ENCODE data around the gene NHLRC2. TPM values are rescaled to one million over a fixed set of nuclear protein-coding genes. Genes with fewer than 3 reads are reported as not detected.

Gene NHLRC2
- polyA plus RNA-seq, 1 donor from 2014 or later = 13.0 TPM

DNA sequence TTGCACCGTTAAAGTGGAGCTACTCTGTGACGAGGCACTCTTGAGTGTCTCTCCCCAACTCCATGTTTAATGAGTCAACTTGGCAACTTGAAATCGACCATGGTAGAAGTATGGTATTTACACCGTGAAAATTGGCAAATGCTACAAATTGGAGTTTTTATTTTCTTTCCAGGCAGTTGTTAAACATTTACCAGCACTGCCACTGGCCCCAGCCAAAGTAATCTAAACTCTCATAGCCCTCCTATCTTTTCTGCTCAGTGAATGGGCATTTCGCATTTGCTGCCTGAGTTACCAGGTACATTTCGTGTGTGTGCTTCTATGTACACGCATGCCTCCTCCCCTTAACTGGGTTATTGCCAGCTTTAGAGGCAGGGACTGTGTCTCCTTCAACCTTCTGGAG lies 83.3 kb downstream of the NHLRC2 start:
- H3K9me2 ChIP-seq (ENCODE audit: insufficient read depth, low read length) = no peaks in the 10 kb centered on the region
- no peak for TF ChIP-seq POLR2AphosphoS5 (IDR thresholded peaks at IDR 0.05)
- TF ChIP-seq, protein P1, sequence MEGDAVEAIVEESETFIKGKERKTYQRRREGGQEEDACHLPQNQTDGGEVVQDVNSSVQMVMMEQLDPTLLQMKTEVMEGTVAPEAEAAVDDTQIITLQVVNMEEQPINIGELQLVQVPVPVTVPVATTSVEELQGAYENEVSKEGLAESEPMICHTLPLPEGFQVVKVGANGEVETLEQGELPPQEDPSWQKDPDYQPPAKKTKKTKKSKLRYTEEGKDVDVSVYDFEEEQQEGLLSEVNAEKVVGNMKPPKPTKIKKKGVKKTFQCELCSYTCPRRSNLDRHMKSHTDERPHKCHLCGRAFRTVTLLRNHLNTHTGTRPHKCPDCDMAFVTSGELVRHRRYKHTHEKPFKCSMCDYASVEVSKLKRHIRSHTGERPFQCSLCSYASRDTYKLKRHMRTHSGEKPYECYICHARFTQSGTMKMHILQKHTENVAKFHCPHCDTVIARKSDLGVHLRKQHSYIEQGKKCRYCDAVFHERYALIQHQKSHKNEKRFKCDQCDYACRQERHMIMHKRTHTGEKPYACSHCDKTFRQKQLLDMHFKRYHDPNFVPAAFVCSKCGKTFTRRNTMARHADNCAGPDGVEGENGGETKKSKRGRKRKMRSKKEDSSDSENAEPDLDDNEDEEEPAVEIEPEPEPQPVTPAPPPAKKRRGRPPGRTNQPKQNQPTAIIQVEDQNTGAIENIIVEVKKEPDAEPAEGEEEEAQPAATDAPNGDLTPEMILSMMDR (IDR thresholded peaks at IDR 0.05; ENCODE audit: poor library complexity, severe bottlenecking) = no peak

DNA sequence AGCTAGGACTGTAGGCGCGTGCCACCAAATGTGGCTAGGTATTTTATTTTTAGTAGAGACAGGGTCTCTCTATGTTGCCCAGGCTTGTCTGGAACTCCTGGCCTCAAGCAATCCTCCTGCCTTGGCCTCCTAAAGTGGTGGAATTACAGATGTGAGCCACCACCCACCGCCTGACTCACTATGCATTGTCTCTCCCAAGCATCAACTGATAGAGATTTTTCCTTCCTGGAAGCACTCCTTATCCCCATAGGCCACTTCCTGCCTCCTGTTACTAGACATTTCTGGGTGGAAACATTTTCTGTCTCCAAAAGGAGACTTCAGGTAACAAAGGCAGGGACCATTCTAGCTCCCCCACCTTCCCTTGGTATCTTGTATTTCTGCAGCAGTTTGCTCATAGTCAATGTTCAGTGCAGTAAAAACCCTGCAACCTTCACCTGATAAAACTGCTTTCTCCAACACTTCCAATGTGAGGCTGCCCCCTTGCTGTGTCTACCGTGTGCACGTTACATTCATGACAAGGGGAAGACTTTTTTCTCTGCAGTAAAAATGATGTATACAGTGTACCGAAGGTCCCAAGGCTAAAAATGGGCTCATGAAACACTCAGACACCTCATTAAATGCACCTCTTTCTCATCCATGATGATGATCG lies 84.9 kb downstream of the NHLRC2 start:
- Histone ChIP-seq H3K27me3 (ENCODE audit: insufficient read depth, low read depth, low read length) (no peaks in the 10 kb centered on the region), H3K4me3 (ENCODE audit: low read length) (no peak overlapping the region), H3K79me2 (replicated peaks; ENCODE audit: insufficient read depth, low read length) (no peaks in the 10 kb centered on the region), H3K36me3 (ENCODE audit: insufficient read depth, low read length) (no peaks in the 10 kb centered on the region), H3K27ac (ENCODE audit: low read length) (no peak overlapping the region), H3F3A (ENCODE audit: insufficient read depth, low read length, poor library complexity, severe bottlenecking) (no peaks in the 10 kb centered on the region), H3K9ac (ENCODE audit: low read length) (no peak overlapping the region), H3K4me2 (ENCODE audit: low read length) (no peak overlapping the region), H2AFZ (ENCODE audit: low read depth, low read length) (no peak overlapping the region), H3K9me2 (ENCODE audit: insufficient read depth, low read length) (no peaks in the 10 kb centered on the region), H3K9me3 (ENCODE audit: low read length) (no peaks in the 10 kb centered on the region), H4K20me1 (ENCODE audit: insufficient read depth) (no peaks in the 10 kb centered on the region)
- TF ChIP-seq, protein P1 (IDR thresholded peaks at IDR 0.05; ENCODE audit: poor library complexity, severe bottlenecking) = no peak
- TF ChIP-seq MXI1 (conservative IDR thresholded peaks at IDR 0.05; ENCODE audit: poor library complexity, severe bottlenecking) = no peak
- TF ChIP-seq RAD21 (conservative IDR thresholded peaks at IDR 0.05) = no peak
- no peak for TF ChIP-seq POLR2AphosphoS5 (IDR thresholded peaks at IDR 0.05)
- TF ChIP-seq EP300 (conservative IDR thresholded peaks at IDR 0.05; ENCODE audit: poor library complexity, severe bottlenecking) = no peak
- TF ChIP-seq EZH2 (IDR thresholded peaks at IDR 0.05; ENCODE audit: borderline replicate concordance, insufficient read depth, low read length, poor library complexity, severe bottlenecking) = no peak
- no peak for TF ChIP-seq TAF1 (IDR thresholded peaks at IDR 0.05; ENCODE audit: low read depth)

More for the DNA sequence above, 83.3 kb downstream of the NHLRC2 start:
- Histone ChIP-seq H3K27me3 (ENCODE audit: insufficient read depth, low read depth, low read length) (no peaks in the 10 kb centered on the region), H3K9ac (ENCODE audit: low read length) (no peak overlapping the region), H3K27ac (ENCODE audit: low read length) (no peak overlapping the region), H3K36me3 (ENCODE audit: insufficient read depth, low read length) (no peaks in the 10 kb centered on the region), H2AFZ (ENCODE audit: low read depth, low read length) (no peak overlapping the region), H3K79me2 (replicated peaks; ENCODE audit: insufficient read depth, low read length) (no peaks in the 10 kb centered on the region), H3K4me2 (ENCODE audit: low read length) (no peak overlapping the region), H3K4me3 (ENCODE audit: low read length) (no peak overlapping the region), H4K20me1 (ENCODE audit: insufficient read depth) (no peaks in the 10 kb centered on the region), H3F3A (ENCODE audit: insufficient read depth, low read length, poor library complexity, severe bottlenecking) (no peaks in the 10 kb centered on the region), H3K9me3 (ENCODE audit: low read length) (no peaks in the 10 kb centered on the region)

DNA sequence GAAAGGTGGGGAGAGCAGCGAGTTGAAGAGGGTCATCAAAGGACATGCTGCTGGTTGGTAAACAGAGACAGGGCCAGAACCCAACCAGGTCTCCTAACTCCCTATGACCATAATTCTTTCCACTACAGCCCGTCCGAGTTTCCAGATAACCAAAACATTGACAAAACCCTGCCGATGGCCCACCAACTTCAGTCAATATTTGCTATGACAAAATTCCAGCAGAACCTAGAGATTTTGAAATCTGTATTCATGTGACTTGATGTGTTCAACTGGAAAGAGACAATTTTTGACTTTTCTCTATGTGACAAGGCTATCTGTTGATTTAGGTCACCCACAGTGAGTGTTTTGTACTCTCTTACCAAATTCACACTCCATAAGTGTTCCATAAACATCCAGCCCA lies 86.7 kb downstream of the NHLRC2 start:
- no peak overlapping the region for H3K27ac ChIP-seq (ENCODE audit: low read length)
- H3K9ac ChIP-seq (ENCODE audit: low read length) = no peak overlapping the region
- H3K36me3 ChIP-seq (ENCODE audit: insufficient read depth, low read length) = no peaks in the 10 kb centered on the region
- H3K4me3 ChIP-seq (ENCODE audit: low read length) = no peak overlapping the region
- no peaks in the 10 kb centered on the region for H3K79me2 ChIP-seq (replicated peaks; ENCODE audit: insufficient read depth, low read length)
- H4K20me1 ChIP-seq (ENCODE audit: insufficient read depth) = no peaks in the 10 kb centered on the region
- H3K9me3 ChIP-seq (ENCODE audit: low read length) = no peaks in the 10 kb centered on the region
- no peak overlapping the region for H3K4me2 ChIP-seq (ENCODE audit: low read length)
- H3F3A ChIP-seq (ENCODE audit: insufficient read depth, low read length, poor library complexity, severe bottlenecking) = no peaks in the 10 kb centered on the region
- no peak for TF ChIP-seq POLR2AphosphoS5 (IDR thresholded peaks at IDR 0.05)
- TF ChIP-seq EP300 (conservative IDR thresholded peaks at IDR 0.05; ENCODE audit: poor library complexity, severe bottlenecking) = no peak
- no peak for TF ChIP-seq SMC3 (conservative IDR thresholded peaks at IDR 0.05; ENCODE audit: poor library complexity)
- no peak for TF ChIP-seq EZH2 (IDR thresholded peaks at IDR 0.05; ENCODE audit: borderline replicate concordance, insufficient read depth, low read length, poor library complexity, severe bottlenecking)
- TF ChIP-seq, protein P1 (IDR thresholded peaks at IDR 0.05; ENCODE audit: poor library complexity, severe bottlenecking) = no peak
- TF ChIP-seq RAD21 (conservative IDR thresholded peaks at IDR 0.05) = no peak
- TF ChIP-seq, protein P2, sequence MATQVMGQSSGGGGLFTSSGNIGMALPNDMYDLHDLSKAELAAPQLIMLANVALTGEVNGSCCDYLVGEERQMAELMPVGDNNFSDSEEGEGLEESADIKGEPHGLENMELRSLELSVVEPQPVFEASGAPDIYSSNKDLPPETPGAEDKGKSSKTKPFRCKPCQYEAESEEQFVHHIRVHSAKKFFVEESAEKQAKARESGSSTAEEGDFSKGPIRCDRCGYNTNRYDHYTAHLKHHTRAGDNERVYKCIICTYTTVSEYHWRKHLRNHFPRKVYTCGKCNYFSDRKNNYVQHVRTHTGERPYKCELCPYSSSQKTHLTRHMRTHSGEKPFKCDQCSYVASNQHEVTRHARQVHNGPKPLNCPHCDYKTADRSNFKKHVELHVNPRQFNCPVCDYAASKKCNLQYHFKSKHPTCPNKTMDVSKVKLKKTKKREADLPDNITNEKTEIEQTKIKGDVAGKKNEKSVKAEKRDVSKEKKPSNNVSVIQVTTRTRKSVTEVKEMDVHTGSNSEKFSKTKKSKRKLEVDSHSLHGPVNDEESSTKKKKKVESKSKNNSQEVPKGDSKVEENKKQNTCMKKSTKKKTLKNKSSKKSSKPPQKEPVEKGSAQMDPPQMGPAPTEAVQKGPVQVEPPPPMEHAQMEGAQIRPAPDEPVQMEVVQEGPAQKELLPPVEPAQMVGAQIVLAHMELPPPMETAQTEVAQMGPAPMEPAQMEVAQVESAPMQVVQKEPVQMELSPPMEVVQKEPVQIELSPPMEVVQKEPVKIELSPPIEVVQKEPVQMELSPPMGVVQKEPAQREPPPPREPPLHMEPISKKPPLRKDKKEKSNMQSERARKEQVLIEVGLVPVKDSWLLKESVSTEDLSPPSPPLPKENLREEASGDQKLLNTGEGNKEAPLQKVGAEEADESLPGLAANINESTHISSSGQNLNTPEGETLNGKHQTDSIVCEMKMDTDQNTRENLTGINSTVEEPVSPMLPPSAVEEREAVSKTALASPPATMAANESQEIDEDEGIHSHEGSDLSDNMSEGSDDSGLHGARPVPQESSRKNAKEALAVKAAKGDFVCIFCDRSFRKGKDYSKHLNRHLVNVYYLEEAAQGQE (IDR thresholded peaks at IDR 0.05; ENCODE audit: borderline replicate concordance) = no peak
- no peak for TF ChIP-seq MXI1 (conservative IDR thresholded peaks at IDR 0.05; ENCODE audit: poor library complexity, severe bottlenecking)
- TF ChIP-seq TAF1 (IDR thresholded peaks at IDR 0.05; ENCODE audit: low read depth) = no peak
- H3K9me2 ChIP-seq (ENCODE audit: insufficient read depth, low read length) = no peaks in the 10 kb centered on the region
- H3K27me3 ChIP-seq (ENCODE audit: insufficient read depth, low read depth, low read length) = no peaks in the 10 kb centered on the region
- H2AFZ ChIP-seq (ENCODE audit: low read depth, low read length) = no peak overlapping the region

Measured in neural cell (in vitro differentiated cells).